GM18867 (cell line): ENCODE measurements around the gene OVCA2.

Source experiments
- ATAC-seq: cut with Tn5 transposase; IDR thresholded peaks from one replicate; pipeline ENCODE4 v1.9.1; 2021; ENCODE audit warnings: mild to moderate bottlenecking, moderate library complexity; ENCODE audit not compliant: unreplicated experiment

The OVCA2 gene

GRCh38 chr17:2030779-2031163 is 11.1 kb upstream of the OVCA2 start:
- no peak for ATAC-seq

- ATAC-seq = no peak
Observed at GRCh38 chr17:2033153-2033552, 8.7 kb upstream of the OVCA2 start.

- no peak for ATAC-seq
Observed at GRCh38 chr17:2034157-2034556, 7.7 kb upstream of the OVCA2 start.

GRCh38 chr17:2034806-2035540 is 6.8 kb upstream of the OVCA2 start:
- no peak for ATAC-seq

GRCh38 chr17:2035541-2036488 is 6.0 kb upstream of the OVCA2 start:
- ATAC-seq = no peak

GRCh38 chr17:2037155-2037554 is 4.7 kb upstream of the OVCA2 start:
- ATAC-seq = no peak

- no peak for ATAC-seq
Observed at GRCh38 chr17:2040219-2040827, 1.5 kb upstream of the OVCA2 start.

- ATAC-seq = no peak
Observed at GRCh38 chr17:2040942-2041560, 771 bp upstream of the OVCA2 start.

GRCh38 chr17:2042390-2042847 is 597 bp downstream of the OVCA2 start:
- no peak for ATAC-seq

GRCh38 chr17:2042933-2043332 is 1.1 kb downstream of the OVCA2 start:
- no peak for ATAC-seq

GRCh38 chr17:2043785-2044184 is 2.0 kb downstream of the OVCA2 start:
- no peak for ATAC-seq

GRCh38 chr17:2044263-2044894 is 2.6 kb downstream of the OVCA2 start:
- no peak for ATAC-seq

GRCh38 chr17:2047590-2047989 is 5.8 kb downstream of the OVCA2 start:
- no peak for ATAC-seq

GRCh38 chr17:2048805-2049204 is 7.0 kb downstream of the OVCA2 start:
- ATAC-seq = no peak

- ATAC-seq = peak; percentile 56
Observed at GRCh38 chr17:2049333-2050299, 7.8 kb downstream of the OVCA2 start.

- peak; percentile 17 for ATAC-seq
Observed at GRCh38 chr17:2050300-2051060, 8.7 kb downstream of the OVCA2 start.

- no peak for ATAC-seq
Observed at GRCh38 chr17:2051061-2051932, 9.5 kb downstream of the OVCA2 start.
